GM23248 (cell line): ENCODE results near the gene ST7. TPM values are rescaled to one million over a fixed set of nuclear protein-coding genes. Genes with fewer than 3 reads are reported as not detected.

Source experiments
- DNase-seq: peaks from one replicate; pipeline ENCODE4 v3.0.0-alpha.2; 2015
- H2AFZ ChIP-seq: fragments of 200-600 bp; sonication (generic); 2 replicates; pipeline ENCODE4 v1.6.1; 2016; ENCODE audit warnings: antibody characterized with exemption
- H3F3A ChIP-seq: fragments of 200-600 bp; sonication (generic); 2 replicates; pipeline ENCODE4 v1.6.1; 2016; ENCODE audit warnings: mild to moderate bottlenecking, antibody characterized with exemption, mixed run types; ENCODE audit not compliant: insufficient read depth
- H3K27ac ChIP-seq: fragments of 200-600 bp; sonication (generic); 2 replicates; pipeline ENCODE4 v1.5.1; 2016; ENCODE audit warnings: mild to moderate bottlenecking
- H3K27me3 ChIP-seq: fragments of 200-600 bp; sonication (generic); replicated peaks from 2 replicates; pipeline ENCODE4 v1.6.1; 2016; ENCODE audit warnings: mild to moderate bottlenecking; ENCODE audit not compliant: insufficient read depth
- H3K36me3 ChIP-seq: fragments of 200-600 bp; sonication (generic); 2 replicates; pipeline ENCODE4 v1.6.1; 2016; ENCODE audit warnings: low read depth, mild to moderate bottlenecking
- H3K4me1 ChIP-seq: fragments of 200-600 bp; sonication (generic); 2 replicates; pipeline ENCODE4 v1.6.1; 2016; ENCODE audit warnings: mild to moderate bottlenecking; ENCODE audit not compliant: insufficient read depth
- H3K4me2 ChIP-seq: fragments of 200-600 bp; sonication (generic); one replicate; pipeline ENCODE4 v1.6.1; 2016; ENCODE audit warnings: mild to moderate bottlenecking; ENCODE audit not compliant: unreplicated experiment
- H3K4me3 ChIP-seq: fragments of 200-600 bp; sonication (generic); 2 replicates; pipeline ENCODE4 v1.5.1; 2016; ENCODE audit warnings: mild to moderate bottlenecking
- H3K79me2 ChIP-seq: fragments of 200-600 bp; sonication (generic); 2 replicates; pipeline ENCODE4 v1.6.1; 2016; ENCODE audit warnings: mild to moderate bottlenecking; ENCODE audit not compliant: insufficient read depth
- H3K9ac ChIP-seq: fragments of 200-600 bp; sonication (generic); 2 replicates; pipeline ENCODE4 v1.6.1; 2016; ENCODE audit warnings: mild to moderate bottlenecking
- H3K9me2 ChIP-seq: fragments of 200-600 bp; sonication (generic); 2 replicates; pipeline ENCODE4 v1.6.1; 2016; ENCODE audit warnings: mixed run types, mild to moderate bottlenecking, moderate library complexity; ENCODE audit not compliant: insufficient read depth
- H3K9me3 ChIP-seq: fragments of 200-600 bp; sonication (generic); one replicate; pipeline ENCODE4 v1.6.1; 2017; ENCODE audit warnings: low read depth
- H4K20me1 ChIP-seq: fragments of 200-600 bp; sonication (generic); 2 replicates; pipeline ENCODE4 v1.6.0; 2016; ENCODE audit not compliant: insufficient read depth
- EZH2 ChIP-seq: fragments of 200-600 bp; sonication (generic); IDR thresholded peaks from 2 replicates; pipeline ENCODE4 v1.6.1; 2018; ENCODE audit warnings: antibody characterized with exemption, mild to moderate bottlenecking; ENCODE audit not compliant: insufficient read depth, poor library complexity, severe bottlenecking
- EZH2phosphoT487 ChIP-seq: fragments of 200-600 bp; sonication (generic); IDR thresholded peaks from 2 replicates; pipeline ENCODE4 v1.6.1; 2018; ENCODE audit warnings: antibody characterized with exemption, moderate library complexity, mild to moderate bottlenecking, low read depth; ENCODE audit not compliant: insufficient read depth
- WGBS, 2 experiments: methylation state at CpG; one replicate each; pipeline ENCODE4 v1.1.6; 2015 to 2017; ENCODE audit warnings: low lambda C conversion rate in 2 of 2, low coverage in 1 of 2; ENCODE audit errors: missing lambda C conversion rate in 2 of 2; 5-methylcytosine and 5-hydroxymethylcytosine counted together
- in situ Hi-C: fragments of 300-500 bp; cut with MboI; formaldehyde crosslinking; loops from 2 replicates; pipeline ENCODE4 v1.15.0; 2020
- polyA plus RNA-seq: library from polyadenylated mRNA; unstranded; fragments of >200 nt; fragmentation: Nextera tagmentation; extraction: Ambion mirVana; gene quantifications from 2 replicates; pipeline ENCODE4 v1.2.1, GENCODE V29; 2016
- total RNA-seq: library from RNA; depleted of rRNA; stranded (reverse); fragments of >200 nt; shearing (Covaris generic); gene quantifications from 2 replicates; pipeline ENCODE4 v1.2.3, GENCODE V29; 2014

ST7 gene
- total and polyA plus RNA-seq, 2 experiments from 2014 or later = 17.8 to 21.9 TPM

GRCh38 chr7:117091721-117092120 is 138.4 kb downstream of the ST7 start:
- Histone ChIP-seq H3K9ac (no peak overlapping the region), H3K27me3 (no peaks in the 10 kb centered on the region), H3K9me2 (no peaks in the 10 kb centered on the region), H3F3A (no peaks in the 10 kb centered on the region), H3K36me3 (no peaks in the 10 kb centered on the region), H3K27ac (no peak overlapping the region), H4K20me1 (no peaks in the 10 kb centered on the region), H3K9me3 (no peaks in the 10 kb centered on the region), H3K79me2 (peaks cover 59% of the 10 kb centered on the region), H3K4me3 (no peak overlapping the region), H3K4me1 (no peaks in the 10 kb centered on the region), H2AFZ (no peak overlapping the region), H3K4me2 (no peak overlapping the region)
- WGBS, 2 experiments = 67% methylated on average over 3 of the region's 3 CpGs
- in situ Hi-C loops = no loop called here
- DNase-seq = no peak
- TF ChIP-seq EZH2 (no peak), EZH2phosphoT487 (no peak)

GRCh38 chr7:117092785-117093184 is 139.5 kb downstream of the ST7 start:
- Histone ChIP-seq H3F3A (0 out of 2 replicates have a peak, but pooled peaks cover under 1% of the 10 kb centered on the region), H3K79me2 (peaks cover 58% of the 10 kb centered on the region), H3K4me1 (no peaks in the 10 kb centered on the region), H3K9me2 (no peaks in the 10 kb centered on the region), H3K4me3 (no peak overlapping the region), H3K27ac (no peak overlapping the region), H3K36me3 (no peaks in the 10 kb centered on the region), H3K9me3 (no peaks in the 10 kb centered on the region), H3K9ac (no peak overlapping the region), H4K20me1 (no peaks in the 10 kb centered on the region), H3K4me2 (no peak overlapping the region), H2AFZ (no peak overlapping the region), H3K27me3 (no peaks in the 10 kb centered on the region)
- no peak for DNase-seq
- in situ Hi-C loops = no loop called here
- 77 to 81% methylated on average over 3 of the region's 3 CpGs for WGBS, 2 experiments
- no peak for TF ChIP-seq EZH2
- no peak for TF ChIP-seq EZH2phosphoT487

GRCh38 chr7:117094457-117094856 is 141.2 kb downstream of the ST7 start:
- peaks cover 12% of the 10 kb centered on the region for H3F3A ChIP-seq
- H3K4me2 ChIP-seq = no peak overlapping the region
- WGBS, 2 experiments = 85 to 94% methylated on average over 3 of the region's 3 CpGs
- no peak overlapping the region for H3K4me3 ChIP-seq
- H3K79me2 ChIP-seq = peaks cover 56% of the 10 kb centered on the region
- no peaks in the 10 kb centered on the region for H3K9me3 ChIP-seq
- H3K36me3 ChIP-seq = no peaks in the 10 kb centered on the region
- H3K27ac ChIP-seq = no peak overlapping the region
- H2AFZ ChIP-seq = no peak overlapping the region
- H3K9ac ChIP-seq = no peak overlapping the region
- no peak for TF ChIP-seq EZH2
- TF ChIP-seq EZH2phosphoT487 = no peak
- no peaks in the 10 kb centered on the region for H3K27me3 ChIP-seq
- no peaks in the 10 kb centered on the region for H4K20me1 ChIP-seq
- in situ Hi-C loops = no loop called here
- H3K9me2 ChIP-seq = no peaks in the 10 kb centered on the region
- peaks cover 13% of the 10 kb centered on the region; the same call in 1 of the 2 replicates for H3K4me1 ChIP-seq
- DNase-seq = no peak

GRCh38 chr7:117095055-117095454 is 141.8 kb downstream of the ST7 start:
- peaks cover 58% of the 10 kb centered on the region for H3K79me2 ChIP-seq
- WGBS, 2 experiments = 93 to 99% methylated on average over 5 of the region's 5 CpGs

GRCh38 chr7:117096330-117096729 is 143.0 kb downstream of the ST7 start:
- in situ Hi-C loops = no loop called here
- Histone ChIP-seq H3F3A (peaks cover 16% of the 10 kb centered on the region), H3K79me2 (peaks cover 59% of the 10 kb centered on the region), H3K9ac (no peak overlapping the region), H3K36me3 (no peaks in the 10 kb centered on the region), H3K4me1 (peaks cover 13% of the 10 kb centered on the region; the same call in 1 of the 2 replicates), H2AFZ (no peak overlapping the region), H3K27ac (no peak overlapping the region), H3K9me2 (no peaks in the 10 kb centered on the region), H3K27me3 (no peaks in the 10 kb centered on the region), H3K4me3 (no peak overlapping the region), H3K4me2 (no peak overlapping the region), H4K20me1 (no peaks in the 10 kb centered on the region), H3K9me3 (no peaks in the 10 kb centered on the region)
- no peak for TF ChIP-seq EZH2
- TF ChIP-seq EZH2phosphoT487 = no peak
- no peak for DNase-seq
- 90% methylated on average over 4 of the region's 4 CpGs for WGBS, 2 experiments

More at GRCh38 chr7:117095055-117095454, 141.8 kb downstream of the ST7 start:
- H2AFZ ChIP-seq = no peak overlapping the region
- H3K9me3 ChIP-seq = no peaks in the 10 kb centered on the region
- H3K27me3 ChIP-seq = no peaks in the 10 kb centered on the region
- no peak overlapping the region for H3K4me2 ChIP-seq
- peaks cover 16% of the 10 kb centered on the region for H3F3A ChIP-seq
- peaks cover 13% of the 10 kb centered on the region; the same call in 1 of the 2 replicates for H3K4me1 ChIP-seq
- no peaks in the 10 kb centered on the region for H3K9me2 ChIP-seq
- in situ Hi-C loops = no loop called here
- H3K27ac ChIP-seq = no peak overlapping the region
- H3K36me3 ChIP-seq = no peaks in the 10 kb centered on the region
- H4K20me1 ChIP-seq = no peaks in the 10 kb centered on the region
- DNase-seq = no peak
- TF ChIP-seq EZH2phosphoT487 (no peak), EZH2 (no peak)
- H3K9ac ChIP-seq = no peak overlapping the region
- no peak overlapping the region for H3K4me3 ChIP-seq
